Activated CD8-positive, alpha-beta T cell treated with anti-CD3 and anti-CD28 coated beads for 36 hours (primary cell): Measurements from ENCODE around the gene LGALSL. TPM values are rescaled to one million over a fixed set of nuclear protein-coding genes. Genes with fewer than 3 reads are reported as not detected.

ENCODE experiments used
- ATAC-seq: fragments of 200-7000 bp; cut with Tn5 transposase; one replicate; pipeline ENCODE4 v1.10.0; 2021; ENCODE audit warnings: mild to moderate bottlenecking, moderate library complexity
- CTCF ChIA-PET: fragments of 350-600 bp; sonication (Branson Sonifier 250); formaldehyde crosslinking; loops from one replicate; lab custom pipeline; 2021; ENCODE audit warnings: antibody characterized with exemption; lab: Charles Lee
- POLR2A ChIA-PET: fragments of 350-600 bp; sonication (Branson Sonifier 250); formaldehyde crosslinking; loops from one replicate; lab custom pipeline; 2021; ENCODE audit warnings: antibody characterized with exemption; lab: Charles Lee
- DNase-seq: peaks from one replicate; pipeline ENCODE4 v3.0.0-alpha.2; 2020
- H3K27ac Mint-ChIP-seq: one replicate; pipeline ENCODE4 v1.8.0; 2021; ENCODE audit warnings: mild to moderate bottlenecking, mixed read lengths
- H3K27me3 Mint-ChIP-seq: one replicate; pipeline ENCODE4 v1.8.0; 2021; ENCODE audit warnings: mixed read lengths
- H3K36me3 Mint-ChIP-seq: one replicate; pipeline ENCODE4 v1.8.0; 2021; ENCODE audit warnings: low read depth, mixed read lengths
- H3K4me1 Mint-ChIP-seq: one replicate; pipeline ENCODE4 v1.8.0; 2021; ENCODE audit warnings: low read depth, mixed read lengths
- H3K4me3 Mint-ChIP-seq: one replicate; pipeline ENCODE4 v1.8.0; 2021; ENCODE audit warnings: mild to moderate bottlenecking, moderate library complexity, mixed read lengths
- H3K9me3 Mint-ChIP-seq: one replicate; pipeline ENCODE4 v1.8.0; 2021; ENCODE audit warnings: mixed read lengths
- CTCF ChIP-seq: fragments of 200-600 bp; IDR thresholded peaks from one replicate; pipeline ENCODE4 v1.8.0; 2022; ENCODE audit warnings: antibody characterized with exemption, mild to moderate bottlenecking
- intact Hi-C: fragments of 100-400 bp; cut with micrococcal nuclease; formaldehyde crosslinking; loops from one replicate; pipeline ENCODE4 v1.10.0; 2022
- total RNA-seq, 2 experiments: library from RNA; stranded (reverse); gene quantifications; one replicate each; pipeline ENCODE4 v1.2.3, GENCODE V29; 2021

The LGALSL gene
- total RNA-seq, 2 experiments from 2014 or later, result 3.8 to 3.9 TPM

GRCh38 chr2:64451051-64451450, 2.9 kb upstream of the LGALSL start:
- H3K4me1 Mint-ChIP-seq, result peaks cover 9% of the 10 kb centered on the region
- ATAC-seq (no peak), DNase-seq (no peak)
- POLR2A ChIA-PET, result no interaction called here
- no peak for TF ChIP-seq CTCF
- no peaks in the 10 kb centered on the region for H3K36me3 Mint-ChIP-seq
- intact Hi-C loops, result no loop called here
- H3K4me3 Mint-ChIP-seq, result no peak overlapping the region
- no peaks in the 10 kb centered on the region for H3K9me3 Mint-ChIP-seq
- H3K27me3 Mint-ChIP-seq, result peaks cover 4% of the 10 kb centered on the region
- CTCF ChIA-PET, result interaction anchor here (1.4 to 3.0 kb wide), 2 partner anchors 73 to 120 kb away, joined by 4 to 17 read pairs; partner anchors contain the start of gene AFTPH
- no peak overlapping the region for H3K27ac Mint-ChIP-seq

- ChIA-PET CTCF (interaction anchor here (2.6 kb wide), 1 partner anchor 33 kb away, joined by 14 read pairs; no protein-coding TSS in a partner anchor), POLR2A (no interaction called here)
- Mint-ChIP-seq H3K27me3 (peaks cover 4% of the 10 kb centered on the region), H3K9me3 (no peaks in the 10 kb centered on the region), H3K36me3 (no peaks in the 10 kb centered on the region), H3K4me1 (peaks cover 9% of the 10 kb centered on the region), H3K4me3 (peak overlapping the region; percentile 77), H3K27ac (peak overlapping the region; percentile 74)
- DNase-seq (peak; percentile 58), ATAC-seq (peak; percentile 73)
- intact Hi-C loops, result no loop called here
- no peak for TF ChIP-seq CTCF
These were observed 697 bp downstream of the LGALSL start for GRCh38 chr2:64454386-64455332.

GRCh38 chr2:64455545-64455944, 1.6 kb downstream of the LGALSL start:
- ChIA-PET CTCF (interaction anchor here (1.3 to 2.6 kb wide), 3 partner anchors 30 to 406 kb away, joined by 3 to 14 read pairs (median 4); no protein-coding TSS in a partner anchor), POLR2A (no interaction called here)
- intact Hi-C loops, result no loop called here
- H3K27me3 Mint-ChIP-seq, result peaks cover 4% of the 10 kb centered on the region
- no peak for TF ChIP-seq CTCF
- no peaks in the 10 kb centered on the region for H3K9me3 Mint-ChIP-seq
- no peaks in the 10 kb centered on the region for H3K36me3 Mint-ChIP-seq
- H3K27ac Mint-ChIP-seq, result no peak overlapping the region
- DNase-seq (no peak), ATAC-seq (no peak)
- peak overlapping the region; percentile 77 for H3K4me3 Mint-ChIP-seq
- H3K4me1 Mint-ChIP-seq, result peaks cover 9% of the 10 kb centered on the region

- CTCF ChIA-PET, result interaction anchor here (0.5 to 2.6 kb wide), 7 partner anchors 10 to 407 kb away, joined by 3 to 14 read pairs (median 3); no protein-coding TSS in a partner anchor
- H3K4me3 Mint-ChIP-seq, result no peak overlapping the region
- H3K27ac Mint-ChIP-seq, result no peak overlapping the region
- intact Hi-C loops, result no loop called here
- H3K9me3 Mint-ChIP-seq, result no peaks in the 10 kb centered on the region
- DNase-seq, result no peak
- H3K27me3 Mint-ChIP-seq, result peaks cover 4% of the 10 kb centered on the region
- H3K36me3 Mint-ChIP-seq, result no peaks in the 10 kb centered on the region
- TF ChIP-seq CTCF, result no peak
- POLR2A ChIA-PET, result no interaction called here
- no peak for ATAC-seq
- peaks cover 9% of the 10 kb centered on the region for H3K4me1 Mint-ChIP-seq
These were observed 2.3 kb downstream of the LGALSL start for GRCh38 chr2:64456293-64456692.

GRCh38 chr2:64457524-64457923, 3.6 kb downstream of the LGALSL start:
- Mint-ChIP-seq H3K4me1 (peaks cover 9% of the 10 kb centered on the region), H3K27me3 (peaks cover 4% of the 10 kb centered on the region), H3K27ac (no peak overlapping the region), H3K4me3 (no peak overlapping the region), H3K9me3 (no peaks in the 10 kb centered on the region), H3K36me3 (no peaks in the 10 kb centered on the region)
- DNase-seq (no peak), ATAC-seq (no peak)
- CTCF ChIA-PET, result interaction anchor here (1.1 to 2.6 kb wide), 6 partner anchors 9 to 126 kb away, joined by 3 to 14 read pairs (median 4); no protein-coding TSS in a partner anchor
- POLR2A ChIA-PET, result no interaction called here
- intact Hi-C loops, result no loop called here
- TF ChIP-seq CTCF, result no peak
